ENCODE measurements around the gene CUL9. TPM values are rescaled to one million over a fixed set of nuclear protein-coding genes. Genes with fewer than 3 reads are reported as not detected.

CUL9 gene
- total RNA-seq, 4 donors from 2014 or later = 41.1 to 69.9 (median 50.3) TPM

- no peaks in the 10 kb centered on the region for H3K36me3 ChIP-seq
- H3K27me3 ChIP-seq = peaks cover 13% of the 10 kb centered on the region
- WGBS, 2 donors (ENCODE audit: low coverage in 1 of 2) = 80 to 86% methylated on average over 1 to 9 of the region's 9 CpGs
- no peaks in the 10 kb centered on the region for H3K9me3 ChIP-seq
- DNase-seq = no peak
- H3K4me1 ChIP-seq = no peaks in the 10 kb centered on the region
- TF ChIP-seq EP300 (IDR thresholded peaks at IDR 0.05; ENCODE audit: low read depth) = no peak
- TF ChIP-seq CTCF (IDR thresholded peaks at IDR 0.05) = no peak
- no peak for TF ChIP-seq POLR2A (IDR thresholded peaks at IDR 0.05)
- TF ChIP-seq POLR2AphosphoS5 (IDR thresholded peaks at IDR 0.05) = no peak
- intact Hi-C loops (cut with DNase I; ENCODE audit: low total_unique reads) = no loop called here
- no peak overlapping the region for H3K4me3 ChIP-seq
- in situ Hi-C loops (cut with MboI; ENCODE audit: low pct_ligation_motif_present in 1 of 4, low pct_unique_long_range_greater_than_20kb in 1 of 4, low sequenced_read_pairs in 3 of 4) = no loop called here
- no peak overlapping the region for H3K27ac ChIP-seq
These were observed 74.8 kb downstream of the CUL9 start for GRCh38 chr6:43256670-43257366.

- Histone ChIP-seq H3K4me1 (no peaks in the 10 kb centered on the region), H3K4me3 (no peak overlapping the region), H3K27ac (no peak overlapping the region), H3K36me3 (no peaks in the 10 kb centered on the region), H3K27me3 (peaks cover 5% of the 10 kb centered on the region), H3K9me3 (no peaks in the 10 kb centered on the region)
- WGBS, 2 donors (ENCODE audit: low coverage in 1 of 2) = 77 to 79% methylated on average over 2 to 12 of the region's 12 CpGs
- no peak for DNase-seq
- intact Hi-C loops (cut with DNase I; ENCODE audit: low total_unique reads) (no loop called here), in situ Hi-C loops (cut with MboI; ENCODE audit: low pct_ligation_motif_present in 1 of 4, low pct_unique_long_range_greater_than_20kb in 1 of 4, low sequenced_read_pairs in 3 of 4) (no loop called here)
- TF ChIP-seq POLR2AphosphoS5 (IDR thresholded peaks at IDR 0.05) (no peak), EP300 (IDR thresholded peaks at IDR 0.05; ENCODE audit: low read depth) (no peak), CTCF (IDR thresholded peaks at IDR 0.05) (no peak), POLR2A (IDR thresholded peaks at IDR 0.05) (no peak)
These were observed 75.6 kb downstream of the CUL9 start for GRCh38 chr6:43257367-43258145.

DNA sequence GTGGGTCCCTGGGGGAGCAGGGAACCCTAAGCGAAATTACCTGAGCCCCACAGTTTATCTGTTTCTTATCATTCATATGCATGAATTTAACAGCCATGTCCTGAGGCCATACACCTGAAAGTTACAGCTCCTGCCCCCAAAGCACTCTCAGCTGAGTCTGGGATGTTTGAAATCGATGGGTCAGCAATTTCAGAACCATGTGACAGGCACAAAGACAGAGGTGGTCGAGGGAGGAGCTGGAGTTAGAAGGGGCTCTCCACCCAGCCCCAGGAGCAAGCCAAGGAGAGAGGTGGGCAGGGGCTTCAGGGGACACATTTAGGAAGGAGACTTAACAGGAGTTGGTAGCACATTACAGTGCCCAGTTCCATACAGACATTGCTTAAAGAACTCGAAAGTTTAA, 76.2 kb downstream of the CUL9 start:
- H3K27ac ChIP-seq = no peak overlapping the region
- in situ Hi-C loops (cut with MboI; ENCODE audit: low pct_ligation_motif_present in 1 of 4, low pct_unique_long_range_greater_than_20kb in 1 of 4, low sequenced_read_pairs in 3 of 4) = no loop called here
- 63 to 71% methylated on average over 2 to 4 of the region's 4 CpGs for WGBS, 2 donors (ENCODE audit: low coverage in 1 of 2)
- no peaks in the 10 kb centered on the region for H3K27me3 ChIP-seq
- no peaks in the 10 kb centered on the region for H3K4me1 ChIP-seq
- H3K4me3 ChIP-seq = no peak overlapping the region
- intact Hi-C loops (cut with DNase I; ENCODE audit: low total_unique reads) = no loop called here
- H3K9me3 ChIP-seq = no peaks in the 10 kb centered on the region
- TF ChIP-seq CTCF (IDR thresholded peaks at IDR 0.05) = no peak
- no peak for TF ChIP-seq POLR2AphosphoS5 (IDR thresholded peaks at IDR 0.05)
- no peak for TF ChIP-seq EP300 (IDR thresholded peaks at IDR 0.05; ENCODE audit: low read depth)
- TF ChIP-seq POLR2A (IDR thresholded peaks at IDR 0.05) = no peak
- H3K36me3 ChIP-seq = no peaks in the 10 kb centered on the region
- DNase-seq = no peak

DNA sequence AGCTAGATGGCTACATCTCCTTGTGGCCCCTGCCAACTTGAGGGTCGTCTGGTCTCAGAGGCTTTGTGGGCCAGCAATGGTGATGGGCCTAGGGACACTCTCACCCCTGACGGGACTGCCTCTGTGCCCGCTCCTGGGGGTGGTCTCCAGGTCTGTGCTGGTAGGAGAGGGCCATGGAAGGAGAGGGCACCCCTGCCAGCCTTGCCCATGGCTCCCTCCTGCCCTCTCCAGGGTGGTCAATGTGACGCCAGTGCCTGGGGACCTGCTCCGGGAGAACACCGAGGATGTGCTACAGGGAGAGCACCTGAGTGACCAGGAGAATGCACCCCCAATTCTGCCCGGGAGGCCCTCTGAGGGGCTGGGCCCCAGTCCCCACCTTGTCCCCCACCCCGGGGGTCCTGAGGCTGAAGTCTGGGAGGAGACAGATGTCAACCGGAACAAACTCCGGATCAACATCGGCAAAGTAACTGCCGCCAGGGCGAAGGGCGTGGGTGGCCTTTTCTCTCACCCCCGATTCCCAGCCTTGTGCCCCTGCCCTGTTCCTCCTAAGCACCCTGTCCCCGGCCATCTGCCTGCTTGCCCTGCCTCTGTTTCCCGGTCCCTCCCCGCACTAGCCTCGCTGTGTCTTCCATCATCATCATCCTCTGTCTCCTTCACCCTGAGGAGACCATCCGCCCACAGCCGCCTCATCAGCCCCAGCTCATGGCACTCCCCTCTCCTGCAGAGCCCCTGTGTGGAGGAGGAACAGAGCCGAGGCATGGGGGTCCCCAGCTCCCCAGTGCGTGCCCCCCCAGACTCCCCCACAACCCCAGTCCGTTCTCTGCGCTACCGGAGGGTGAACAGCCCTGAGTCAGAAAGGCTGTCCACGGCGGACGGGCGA, 77.1 kb downstream of the CUL9 start:
- Histone ChIP-seq H3K36me3 (no peaks in the 10 kb centered on the region), H3K27ac (no peak overlapping the region), H3K4me3 (no peak overlapping the region), H3K9me3 (no peaks in the 10 kb centered on the region), H3K27me3 (no peaks in the 10 kb centered on the region), H3K4me1 (no peaks in the 10 kb centered on the region)
- in situ Hi-C loops (cut with MboI; ENCODE audit: low pct_ligation_motif_present in 1 of 4, low pct_unique_long_range_greater_than_20kb in 1 of 4, low sequenced_read_pairs in 3 of 4) = no loop called here
- no peak for DNase-seq
- WGBS, 2 donors (ENCODE audit: low coverage in 1 of 2) = 93% methylated on average over 30 of the region's 30 CpGs; no CpG with 5 or more reads in 1 of the 2 donors
- no peak for TF ChIP-seq EP300 (IDR thresholded peaks at IDR 0.05; ENCODE audit: low read depth)
- TF ChIP-seq POLR2AphosphoS5 (IDR thresholded peaks at IDR 0.05) = no peak
- no peak for TF ChIP-seq CTCF (IDR thresholded peaks at IDR 0.05)
- TF ChIP-seq POLR2A (IDR thresholded peaks at IDR 0.05) = no peak
- intact Hi-C loops (cut with DNase I; ENCODE audit: low total_unique reads) = no loop called here
